SH-SY5Y (cell line): ENCODE data around the gene PLS3.

Experiments
- GATA2 ChIP-seq: IDR thresholded peaks from 2 replicates; pipeline ENCODE4 v1.6.1; 2011; ENCODE audit warnings: mild to moderate bottlenecking, low read depth, low read length
- GATA3 ChIP-seq: IDR thresholded peaks from 2 replicates; pipeline ENCODE4 v1.6.1; 2011; ENCODE audit warnings: low read depth, mild to moderate bottlenecking, low read length, moderate library complexity

GRCh38 chrX:115521741-115522140, 39.2 kb upstream of the PLS3 start:
- TF ChIP-seq GATA3 (no peak), GATA2 (no peak)
